GM12878 (cell line): ENCODE results near the gene LGALS1. TPM values are rescaled to one million over a fixed set of nuclear protein-coding genes. Genes with fewer than 3 reads are reported as not detected.
A peak's percentile ranks its signal among the peaks of the same experiment; 100 is the strongest.

Experiments used
- ASH2L ChIP-seq: fragments of 300-600, 200-600 bp; sonication (generic); IDR thresholded peaks from 2 replicates; pipeline ENCODE4 v1.6.1; 2017; ENCODE audit warnings: low read depth, mild to moderate bottlenecking, borderline replicate concordance
- ATF7 ChIP-seq: fragments of 450-650 bp; IDR thresholded peaks from 2 replicates; pipeline ENCODE4 v1.6.1; 2016; ENCODE audit warnings: low read depth, mild to moderate bottlenecking
- BRCA1 ChIP-seq: IDR thresholded peaks from 2 replicates; pipeline ENCODE4 v1.6.1; 2011; ENCODE audit warnings: low read depth, low read length, improper control_type of control experiment
- CBX5 ChIP-seq: sonication (generic); IDR thresholded peaks from 2 replicates; pipeline ENCODE4 v1.6.1; 2016; ENCODE audit warnings: low read depth, moderate library complexity, mild to moderate bottlenecking, inconsistent platforms
- CUX1 ChIP-seq: IDR thresholded peaks from 2 replicates; pipeline ENCODE4 v1.6.1; 2012; ENCODE audit warnings: improper control_type of control experiment, low read depth, low read length; ENCODE audit not compliant: insufficient replicate concordance
- DPF2 ChIP-seq: fragments of 450-650 bp; IDR thresholded peaks from 2 replicates; pipeline ENCODE4 v1.6.1; 2017; ENCODE audit warnings: mild to moderate bottlenecking
- FOXK2 ChIP-seq: fragments of 450-650 bp; IDR thresholded peaks from 2 replicates; pipeline ENCODE4 v1.6.1; 2017; ENCODE audit warnings: mild to moderate bottlenecking, moderate library complexity
- IKZF2 ChIP-seq, 2 experiments: fragments of 450-650 bp; IDR thresholded peaks; 2 replicates each; pipeline ENCODE4 v1.6.1; 2017; ENCODE audit warnings: mild to moderate bottlenecking in 2 of 2, moderate library complexity in 2 of 2
- KDM1A ChIP-seq: fragments of 200-600 bp; sonication (generic); IDR thresholded peaks from 2 replicates; pipeline ENCODE4 v1.6.1; 2016; ENCODE audit warnings: borderline replicate concordance
- MYC ChIP-seq: IDR thresholded peaks from 2 replicates; pipeline ENCODE4 v1.6.1; 2011; ENCODE audit warnings: mild to moderate bottlenecking, low read length, moderate library complexity, inconsistent platforms; ENCODE audit not compliant: insufficient read depth, insufficient replicate concordance, insufficient read length, severe bottlenecking
- NR2C1 ChIP-seq: fragments of 450-650 bp; IDR thresholded peaks from 2 replicates; pipeline ENCODE4 v1.6.1; 2017; ENCODE audit warnings: antibody characterized with exemption, mild to moderate bottlenecking, moderate library complexity
- POLR2A ChIP-seq: IDR thresholded peaks from 2 replicates; pipeline ENCODE4 v1.6.1; 2011; ENCODE audit warnings: low read depth, mild to moderate bottlenecking, low read length
- RAD21 ChIP-seq: IDR thresholded peaks from 2 replicates; pipeline ENCODE4 v1.6.1; 2011; ENCODE audit warnings: mild to moderate bottlenecking, low read depth, low read length, moderate library complexity; ENCODE audit not compliant: insufficient read depth
- RAD51 ChIP-seq: fragments of 450-650 bp; IDR thresholded peaks from 2 replicates; pipeline ENCODE4 v1.6.1; 2016; ENCODE audit warnings: moderate library complexity, mild to moderate bottlenecking, inconsistent platforms
- RBBP5 ChIP-seq: fragments of 200-600 bp; sonication (generic); conservative IDR thresholded peaks from 2 replicates; pipeline ENCODE4 v1.6.1; 2016
- RUNX3 ChIP-seq: IDR thresholded peaks from 2 replicates; pipeline ENCODE4 v1.6.1; 2012; ENCODE audit warnings: low read length, inconsistent platforms
- SMAD5 ChIP-seq: IDR thresholded peaks from 2 replicates; pipeline ENCODE4 v1.6.1; 2016; ENCODE audit warnings: antibody characterized with exemption, low read depth
- SREBF2 ChIP-seq: IDR thresholded peaks from 2 replicates; pipeline ENCODE4 v1.6.1; 2012; ENCODE audit warnings: mild to moderate bottlenecking, low read length
- TCF12 ChIP-seq: IDR thresholded peaks from 2 replicates; pipeline ENCODE4 v1.6.1; 2011; ENCODE audit warnings: low read depth, mild to moderate bottlenecking, low read length
- TCF3 ChIP-seq: IDR thresholded peaks from 2 replicates; pipeline ENCODE4 v1.6.1; 2012; ENCODE audit warnings: low read depth, mild to moderate bottlenecking, low read length, borderline replicate concordance; ENCODE audit not compliant: insufficient read depth
- ZNF217 ChIP-seq: fragments of 450-650 bp; IDR thresholded peaks from 2 replicates; pipeline ENCODE4 v1.6.1; 2017; ENCODE audit warnings: antibody characterized with exemption, mild to moderate bottlenecking
- polyA plus RNA-seq, 11 experiments: library from polyadenylated mRNA; depleted of rRNA in 4 of 11; unstranded in 6 of 11; stranded (reverse) in 5 of 11; fragments of >200 nt; fragmentation: Nextera tagmentation in 4 of 11; fragmentation: Illumina TruSeq in 1 of 11; extraction: Ambion mirVana in 4 of 11; extraction: Trizol in 1 of 11; gene quantifications; 1 replicate in 1 of 11; 2 replicates in 10 of 11; pipeline versions ENCODE4 v1.2.1 to v1.2.3, GENCODE V29; 2011 to 2016; ENCODE audit warnings: inconsistent platforms in 2 of 11, missing spikeins in 2 of 11, low read depth in 1 of 11
- total RNA-seq, 4 experiments: library from RNA; depleted of rRNA in 3 of 4; stranded (reverse); fragments of >200 nt in 3 of 4; fragmentation: Illumina TruSeq in 1 of 4; extraction: Trizol in 1 of 4; gene quantifications; 2 replicates each; pipeline versions ENCODE4 v1.2.1 to v1.2.3, GENCODE V29; 2013 to 2021
- TF ChIP-seq, protein P1 (sequence below): fragments of 450-650 bp; formaldehyde crosslinking; IDR thresholded peaks from 2 replicates; pipeline ENCODE4 v1.4.0; 2020; ENCODE audit warnings: mild to moderate bottlenecking, moderate library complexity
- TF ChIP-seq, protein P2 (sequence below): IDR thresholded peaks from 2 replicates; pipeline ENCODE4 v1.6.1; 2012; ENCODE audit warnings: low read depth, low read length, improper control_type of control experiment

The LGALS1 gene
- total and polyA plus RNA-seq, 10 of the 15 experiments (the other 5 are each of a cell fraction or from before 2014, with no cell fraction given) = 312 to 1,889 (median 706) TPM

GRCh38 chr22:37676736-37677492 lies 1.5 kb downstream of the LGALS1 start (continued):
- TF ChIP-seq, protein P1, sequence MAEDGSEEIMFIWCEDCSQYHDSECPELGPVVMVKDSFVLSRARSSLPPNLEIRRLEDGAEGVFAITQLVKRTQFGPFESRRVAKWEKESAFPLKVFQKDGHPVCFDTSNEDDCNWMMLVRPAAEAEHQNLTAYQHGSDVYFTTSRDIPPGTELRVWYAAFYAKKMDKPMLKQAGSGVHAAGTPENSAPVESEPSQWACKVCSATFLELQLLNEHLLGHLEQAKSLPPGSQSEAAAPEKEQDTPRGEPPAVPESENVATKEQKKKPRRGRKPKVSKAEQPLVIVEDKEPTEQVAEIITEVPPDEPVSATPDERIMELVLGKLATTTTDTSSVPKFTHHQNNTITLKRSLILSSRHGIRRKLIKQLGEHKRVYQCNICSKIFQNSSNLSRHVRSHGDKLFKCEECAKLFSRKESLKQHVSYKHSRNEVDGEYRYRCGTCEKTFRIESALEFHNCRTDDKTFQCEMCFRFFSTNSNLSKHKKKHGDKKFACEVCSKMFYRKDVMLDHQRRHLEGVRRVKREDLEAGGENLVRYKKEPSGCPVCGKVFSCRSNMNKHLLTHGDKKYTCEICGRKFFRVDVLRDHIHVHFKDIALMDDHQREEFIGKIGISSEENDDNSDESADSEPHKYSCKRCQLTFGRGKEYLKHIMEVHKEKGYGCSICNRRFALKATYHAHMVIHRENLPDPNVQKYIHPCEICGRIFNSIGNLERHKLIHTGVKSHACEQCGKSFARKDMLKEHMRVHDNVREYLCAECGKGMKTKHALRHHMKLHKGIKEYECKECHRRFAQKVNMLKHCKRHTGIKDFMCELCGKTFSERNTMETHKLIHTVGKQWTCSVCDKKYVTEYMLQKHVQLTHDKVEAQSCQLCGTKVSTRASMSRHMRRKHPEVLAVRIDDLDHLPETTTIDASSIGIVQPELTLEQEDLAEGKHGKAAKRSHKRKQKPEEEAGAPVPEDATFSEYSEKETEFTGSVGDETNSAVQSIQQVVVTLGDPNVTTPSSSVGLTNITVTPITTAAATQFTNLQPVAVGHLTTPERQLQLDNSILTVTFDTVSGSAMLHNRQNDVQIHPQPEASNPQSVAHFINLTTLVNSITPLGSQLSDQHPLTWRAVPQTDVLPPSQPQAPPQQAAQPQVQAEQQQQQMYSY (CRISPR knock-in tag) = no peak
- TF ChIP-seq MYC (no peak), TCF3 (peak; percentile 60; the same call in 1 of the 2 replicates), FOXK2 (no peak), ZNF217 (no peak), CUX1 (no peak), RAD21 (no peak), SREBF2 (no peak), RAD51 (no peak), DPF2 (peak; percentile 64), RUNX3 (peak; percentile 37; the same call in 1 of the 2 replicates), KDM1A (no peak), ASH2L (no peak), NR2C1 (no peak), IKZF2 (IDR thresholded peaks at IDR 0.05) (peak; percentile 48 to 52; a peak in 3 of 4 replicates), RBBP5 (no peak), SMAD5 (0 out of 2 replicates have a peak, but pooled peaks have one; percentile 24), ATF7 (peak; percentile 71; the same call in 1 of the 2 replicates), TCF12 (peak; percentile 87), BRCA1 (no peak), POLR2A (peak; percentile 78), CBX5 (no peak)
- TF ChIP-seq, protein P2, sequence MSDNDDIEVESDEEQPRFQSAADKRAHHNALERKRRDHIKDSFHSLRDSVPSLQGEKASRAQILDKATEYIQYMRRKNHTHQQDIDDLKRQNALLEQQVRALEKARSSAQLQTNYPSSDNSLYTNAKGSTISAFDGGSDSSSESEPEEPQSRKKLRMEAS = peak; percentile 49; the same call in 1 of the 2 replicates
